ENCODE measurements around the gene TRAF1.

GRCh38 chr9:120971938-120972337 lies 45.3 kb upstream of the TRAF1 start:
- no peak for TF ChIP-seq POLR2A (IDR thresholded peaks at IDR 0.05)
- TF ChIP-seq CTCF (IDR thresholded peaks at IDR 0.05): no peak
- no peak for TF ChIP-seq EP300 (IDR thresholded peaks at IDR 0.05)
- TF ChIP-seq POLR2AphosphoS5 (IDR thresholded peaks at IDR 0.05): no peak
